ENCODE measurements around the gene AEBP2. TPM values are rescaled to one million over a fixed set of nuclear protein-coding genes. Genes with fewer than 3 reads are reported as not detected.
A peak's percentile ranks its signal among the peaks of the same experiment; 100 is the strongest.

AEBP2 gene
- polyA plus RNA-seq, 5 donors: 36.1 to 57.8 (median 55.9) TPM

DNA sequence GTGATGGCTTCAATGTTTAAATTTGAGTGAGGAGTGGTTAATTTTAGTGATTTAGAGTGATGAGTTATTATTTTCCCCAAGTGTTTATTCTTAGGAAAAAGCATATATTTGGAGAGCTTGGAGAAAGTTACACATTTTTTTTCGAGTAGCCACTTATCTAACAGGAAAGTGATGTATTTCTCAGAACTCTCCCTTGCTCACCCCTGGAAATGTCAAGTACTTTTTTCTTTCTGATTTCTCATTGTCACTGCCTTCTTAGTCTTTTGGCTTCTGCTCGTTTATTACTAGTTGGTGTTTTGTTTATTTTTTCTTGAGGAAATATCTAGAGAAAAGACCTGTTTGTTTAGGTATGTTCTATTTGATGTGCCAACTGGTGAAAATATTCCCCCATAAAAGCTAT is 58.8 kb downstream of the AEBP2 start:
- DNase-seq: no peak

DNA sequence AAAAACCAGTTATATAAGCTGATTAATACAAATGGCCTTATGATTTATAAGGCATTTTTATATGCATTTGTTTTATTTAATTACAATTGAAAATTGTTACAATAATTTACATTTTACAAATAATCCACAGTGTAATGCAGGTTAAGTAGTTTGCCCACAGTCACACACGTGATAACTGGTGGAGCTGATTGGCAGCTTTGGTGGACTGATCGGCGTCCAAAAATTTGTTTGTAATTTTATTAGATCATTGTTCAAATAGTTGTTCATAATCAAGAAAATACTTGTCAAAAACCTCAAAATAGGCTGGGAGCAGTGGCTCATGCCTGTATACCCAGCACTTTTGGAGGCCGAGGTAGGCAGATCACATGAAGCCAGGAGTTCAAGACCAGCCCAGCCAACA is 59.7 kb downstream of the AEBP2 start:
- no peak for DNase-seq

DNA sequence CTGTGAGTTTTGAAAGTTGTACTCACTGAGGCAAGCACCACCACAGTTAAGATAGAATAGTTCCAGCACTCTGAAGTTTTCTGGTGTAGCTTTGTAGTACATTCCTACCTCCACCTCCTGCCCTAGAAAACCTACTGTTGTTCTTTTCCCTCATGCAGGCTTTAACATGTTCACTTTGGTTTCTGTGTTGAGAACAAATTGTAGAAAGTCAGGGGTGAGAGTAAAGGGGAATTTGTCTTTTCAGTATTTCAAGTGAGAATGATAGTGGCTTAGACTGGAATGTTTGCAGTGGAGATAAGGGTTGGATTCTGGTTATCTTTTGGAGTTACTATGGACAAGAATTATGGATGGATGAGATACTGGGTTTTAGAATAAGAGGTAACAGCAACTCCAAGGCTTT is 67.2 kb downstream of the AEBP2 start:
- DNase-seq: no peak

GRCh38 chr12:19507823-19508222 is 68.5 kb downstream of the AEBP2 start:
- peak in 1 of 2 donors; percentile 29 for DNase-seq

GRCh38 chr12:19510461-19510860 is 71.2 kb downstream of the AEBP2 start:
- no peak for DNase-seq

DNA sequence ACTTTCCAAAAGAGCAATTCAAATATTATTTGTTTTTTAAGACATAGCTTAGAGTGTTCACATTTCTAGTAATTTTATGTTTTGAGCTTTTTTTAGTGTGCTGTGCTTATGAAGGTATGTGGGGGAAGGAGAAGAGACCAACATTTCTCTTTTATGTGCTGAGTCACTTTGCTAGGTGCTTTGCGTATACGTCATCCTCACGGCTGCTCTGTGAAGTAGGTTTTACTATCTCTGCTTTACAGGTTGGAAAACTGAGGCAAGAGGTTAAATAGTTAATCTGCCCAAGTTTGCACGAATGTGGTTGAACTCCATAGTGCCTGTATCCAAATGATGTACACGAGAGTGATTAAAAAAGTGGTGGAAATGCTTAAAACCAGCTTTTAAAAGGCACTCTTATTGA is 75.9 kb downstream of the AEBP2 start:
- DNase-seq: no peak

DNA sequence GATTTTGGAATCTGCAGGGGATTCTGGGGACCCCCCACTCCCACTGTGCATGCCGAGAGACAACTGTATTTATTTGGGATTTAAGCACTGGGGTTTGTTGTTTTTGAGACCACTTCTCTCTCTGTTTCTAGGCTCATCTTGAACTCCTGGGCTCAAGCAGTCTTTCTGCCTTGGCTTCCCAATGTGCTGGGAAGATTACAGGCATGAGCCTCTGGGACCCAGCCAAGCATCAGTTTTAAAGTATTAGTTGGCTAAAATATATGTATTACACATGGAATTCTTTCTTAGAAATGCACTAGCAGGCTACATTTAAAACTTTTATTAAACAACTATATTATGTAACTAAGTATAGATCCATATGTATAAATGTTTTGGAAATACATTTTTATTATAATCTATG is 78.3 kb downstream of the AEBP2 start:
- no peak for DNase-seq

DNA sequence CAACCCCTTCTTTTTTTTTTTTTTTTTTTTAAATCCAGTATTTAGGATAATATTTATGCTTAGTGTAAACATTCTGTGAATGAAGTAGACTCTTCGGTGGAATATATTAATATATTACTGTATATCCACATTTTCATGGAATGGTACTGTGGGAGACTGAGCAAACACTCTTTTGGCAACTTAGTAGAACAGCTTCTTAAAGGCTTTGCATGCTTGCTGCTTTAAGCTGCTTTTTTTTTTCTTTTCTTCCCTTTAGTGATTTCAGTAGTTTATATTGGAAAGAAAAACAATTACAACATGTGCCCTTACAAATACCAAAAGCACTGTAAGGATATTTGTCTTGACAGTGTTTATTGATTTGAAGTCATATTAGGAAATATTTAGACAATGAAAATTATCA is 78.9 kb downstream of the AEBP2 start:
- DNase-seq: no peak

- DNase-seq: no peak
Measured at GRCh38 chr12:19520646-19521415, 81.5 kb downstream of the AEBP2 start.

- DNase-seq: no peak
Measured at GRCh38 chr12:19525274-19525673, 86.0 kb downstream of the AEBP2 start.

- DNase-seq: no peak
Measured at GRCh38 chr12:19527866-19528265, 88.6 kb downstream of the AEBP2 start.

DNA sequence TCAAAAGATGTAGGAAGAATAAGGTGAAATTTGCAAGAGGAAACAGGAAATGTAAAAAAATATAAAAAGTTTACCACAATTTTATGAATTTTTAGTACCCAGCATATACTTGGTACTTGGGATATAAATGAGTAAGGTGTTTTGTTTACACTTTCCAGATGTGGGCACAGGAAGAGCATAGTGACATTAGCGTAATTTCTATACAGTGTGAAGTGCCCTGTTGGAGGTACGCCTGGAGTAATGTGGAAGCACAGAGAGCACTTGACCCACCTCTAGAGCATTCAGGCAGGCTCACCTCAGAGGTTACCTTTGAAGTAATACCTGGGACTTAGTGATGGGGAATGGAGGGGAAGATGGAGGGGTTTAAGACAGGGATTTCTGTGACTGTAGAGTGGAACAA is 89.5 kb downstream of the AEBP2 start:
- DNase-seq: no peak

DNA sequence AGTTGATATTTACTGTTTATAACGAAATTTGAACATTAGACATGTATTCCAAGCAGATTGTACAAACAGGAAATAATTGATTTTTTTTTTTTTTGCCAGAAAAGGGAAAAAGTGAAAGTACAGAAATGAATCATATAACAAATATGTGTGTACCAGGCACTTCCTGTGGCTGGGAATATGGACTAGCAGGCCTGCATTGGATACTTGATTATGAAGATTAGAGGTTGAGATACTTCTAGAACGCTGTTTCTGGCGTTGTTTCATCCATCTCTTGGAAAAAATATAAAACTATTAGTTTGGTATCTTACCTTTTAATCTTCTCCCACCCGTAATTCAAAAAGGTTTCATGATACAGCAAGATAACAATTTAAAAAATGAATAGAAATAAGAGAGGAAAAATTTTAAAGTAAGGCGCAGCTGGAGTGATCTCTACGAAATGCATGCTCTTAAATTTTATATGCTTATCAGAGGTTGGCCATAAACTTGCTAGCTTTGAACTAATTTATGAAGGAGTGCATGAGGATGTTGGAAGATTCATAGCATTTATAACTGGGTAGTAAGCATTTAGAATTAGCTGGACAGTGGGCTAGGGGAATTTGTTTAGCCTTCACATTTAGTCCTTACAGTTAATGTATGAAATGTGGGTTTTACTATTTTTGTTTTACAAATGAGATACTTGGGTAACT is 90.8 kb downstream of the AEBP2 start:
- DNase-seq: no peak

GRCh38 chr12:19530637-19531023 is 91.3 kb downstream of the AEBP2 start:
- no peak for DNase-seq

- DNase-seq: no peak
Measured at GRCh38 chr12:19533567-19533966, 94.3 kb downstream of the AEBP2 start.

DNA sequence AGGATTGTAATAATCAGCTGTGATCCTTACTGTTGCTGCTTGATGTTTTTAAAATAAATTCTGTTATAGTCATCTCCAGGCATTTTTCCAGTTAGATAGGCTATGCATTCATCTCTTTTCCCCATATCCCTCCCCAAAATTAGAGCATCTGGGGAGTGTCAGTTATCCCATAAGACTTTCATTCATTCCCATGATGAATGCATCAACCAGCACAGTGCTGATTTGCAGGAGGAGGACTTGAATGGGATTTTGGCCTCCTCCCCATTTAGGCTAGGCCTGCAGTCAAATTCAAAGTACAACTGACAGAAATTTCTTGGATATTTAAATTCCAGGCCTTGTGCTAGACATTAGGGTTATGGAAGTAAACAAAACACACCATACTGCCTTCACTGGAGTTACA is 99.8 kb downstream of the AEBP2 start:
- no peak for DNase-seq

DNA sequence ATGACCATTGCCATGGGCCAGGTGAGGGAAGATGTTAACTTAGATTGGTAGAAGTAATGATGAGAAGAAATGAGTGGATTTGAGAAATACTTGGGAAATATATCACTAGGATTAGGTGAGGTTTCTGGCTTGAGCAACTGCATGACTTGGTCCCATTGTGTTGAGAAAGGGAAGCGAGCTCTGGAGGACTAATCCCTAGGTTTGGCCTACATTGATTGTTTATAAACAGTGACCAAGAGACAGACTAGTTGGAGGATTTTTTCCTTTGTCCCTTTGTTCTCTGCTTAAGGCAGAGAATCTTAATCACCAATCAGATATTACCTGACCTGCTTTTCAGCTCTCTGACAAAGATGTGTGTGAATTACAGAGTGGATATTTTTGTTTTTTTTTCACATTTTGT is 100.5 kb downstream of the AEBP2 start:
- DNase-seq: no peak

- DNase-seq: no peak
Measured at GRCh38 chr12:19542606-19543005, 103.3 kb downstream of the AEBP2 start.

GRCh38 chr12:19544353-19544752 is 105.1 kb downstream of the AEBP2 start:
- no peak for DNase-seq

DNA sequence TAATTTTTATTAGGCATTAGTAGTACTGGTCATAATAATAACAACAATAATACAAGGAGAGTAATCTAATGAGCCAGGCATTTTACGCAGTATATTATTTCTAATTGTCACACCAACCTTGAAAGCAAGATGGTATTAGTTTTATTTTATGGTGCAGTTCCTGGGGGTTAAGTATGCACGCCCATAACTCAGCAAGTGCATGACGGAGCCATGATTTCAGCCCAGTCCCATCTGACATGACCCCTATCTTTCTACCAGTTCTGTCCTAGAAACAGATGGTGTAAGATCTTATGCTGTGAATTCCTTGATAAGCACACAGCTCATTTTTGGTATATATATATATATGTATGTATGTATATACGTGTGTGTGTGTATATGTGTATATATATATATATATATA is 106.0 kb downstream of the AEBP2 start:
- DNase-seq: no peak

- peak; percentile 35 to 50 for DNase-seq
Measured at GRCh38 chr12:19546027-19546426, 106.7 kb downstream of the AEBP2 start.

GRCh38 chr12:19546611-19547162 is 107.4 kb downstream of the AEBP2 start:
- DNase-seq: peak in 1 of 2 donors; percentile 24

DNA sequence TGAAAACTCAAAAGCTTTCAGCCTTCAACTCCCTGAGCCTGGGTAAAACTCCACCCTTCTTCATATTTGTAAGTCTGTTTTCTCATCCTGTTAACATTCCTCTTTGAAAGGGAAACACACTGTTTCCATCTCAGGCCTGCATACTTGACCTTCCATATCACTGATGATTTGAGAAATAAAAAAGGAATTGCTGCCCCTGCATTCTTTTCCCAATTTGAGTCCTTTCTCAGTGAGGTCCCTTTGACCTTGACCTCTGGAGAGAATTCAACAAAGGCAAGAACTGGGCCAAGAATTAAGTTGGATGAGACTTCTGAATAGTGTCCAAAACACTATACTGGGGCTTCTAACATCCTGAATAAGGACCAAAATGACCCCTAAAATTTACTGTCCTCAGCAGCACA is 108.0 kb downstream of the AEBP2 start:
- peak; percentile 65 to 72 for DNase-seq
